Left hindlimb (tissue), 1 donor: ENCODE measurements around the gene ZNF101.

Experiments used
- DNase-seq: peaks from one replicate; pipeline ENCODE4 v3.0.0-alpha.2; 2018

ZNF101 gene

DNA sequence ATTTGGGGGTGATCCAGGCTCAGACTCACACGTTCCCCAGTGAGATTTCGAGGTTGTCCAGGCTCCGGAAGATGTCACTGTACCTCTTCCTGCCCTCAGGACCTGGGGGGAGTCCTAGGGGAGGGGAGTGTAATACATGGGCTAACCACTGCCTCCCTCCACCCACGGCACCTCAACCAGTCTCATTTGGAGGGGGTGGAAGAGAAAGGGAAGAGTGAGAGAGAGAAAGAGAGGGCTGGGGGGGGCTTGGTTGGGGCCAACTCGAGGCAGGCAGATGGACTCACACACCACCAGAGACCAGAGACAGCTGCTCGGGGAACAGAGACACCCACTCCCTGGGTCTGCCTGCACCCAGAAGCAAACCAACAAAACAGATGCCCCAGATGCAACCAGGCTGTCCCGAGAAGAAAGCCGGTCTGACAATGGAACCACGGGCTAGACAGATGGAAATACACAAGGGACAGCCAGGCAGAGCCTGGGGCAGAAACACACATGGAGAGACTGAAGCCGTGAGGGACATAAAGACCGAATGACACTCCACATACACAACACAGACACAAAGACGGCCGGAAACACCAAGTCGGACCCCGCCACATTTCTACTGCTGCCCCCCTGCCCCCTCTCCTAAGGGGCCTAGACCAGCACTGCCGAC is 26.0 kb upstream of the ZNF101 start:
- DNase-seq = no peak

- DNase-seq = peak; percentile 78
Observed at GRCh38 chr19:19643158-19644053, 25.2 kb upstream of the ZNF101 start, which contains the start of gene GMIP. TSS of gene GMIP (minus strand) at chr19:19643657. CDS start at chr19:19643529, 128 bp downstream.

DNA sequence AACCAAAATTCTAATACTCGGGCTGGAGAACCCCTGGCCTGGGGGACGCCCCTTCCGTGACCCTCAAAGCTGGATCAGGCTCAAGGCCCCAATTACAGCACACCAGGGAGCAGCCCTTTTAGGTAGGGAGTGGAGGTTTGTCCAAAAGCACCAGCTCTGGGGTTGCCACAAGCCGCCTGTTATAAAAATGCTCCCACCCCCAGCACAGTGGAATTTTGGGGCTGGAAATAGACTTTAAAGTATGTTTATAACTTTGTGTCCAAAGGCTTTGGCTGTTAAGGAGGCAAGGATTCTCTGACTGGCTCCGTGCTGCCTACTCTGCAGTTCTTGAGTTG is 24.6 kb upstream of the ZNF101 start:
- DNase-seq = no peak

DNA sequence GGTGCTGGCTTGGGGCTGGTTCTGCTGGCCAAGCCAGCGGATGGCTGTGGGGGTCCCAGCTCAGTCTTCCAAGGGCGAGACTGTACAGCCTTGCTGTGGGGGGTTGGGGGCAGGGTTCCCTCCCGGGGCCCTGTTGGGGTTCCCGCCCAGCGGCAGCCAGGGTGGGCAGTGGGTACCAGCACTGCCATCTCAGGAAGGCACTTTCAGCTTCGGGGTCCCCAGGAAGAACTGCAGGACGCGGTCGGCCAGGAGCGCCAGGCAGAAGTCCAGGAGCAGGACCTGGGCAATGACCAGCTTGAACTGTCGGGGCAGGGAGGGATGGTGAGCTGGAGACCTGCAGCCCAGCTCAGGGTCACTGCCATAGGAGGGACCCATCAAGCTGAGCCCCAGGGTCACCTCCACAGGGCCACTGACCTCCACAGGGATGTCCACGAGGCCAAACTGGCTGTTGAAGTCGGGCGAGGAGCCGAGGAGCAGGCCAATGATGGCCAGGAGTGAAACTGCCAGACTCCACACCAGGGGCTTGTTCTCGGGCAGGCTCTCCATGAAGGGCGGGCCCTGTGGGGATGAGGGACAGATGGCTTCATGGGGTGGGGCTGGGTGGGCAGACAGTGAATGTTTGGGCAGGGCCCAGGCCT is 23.3 kb upstream of the ZNF101 start:
- no peak for DNase-seq

- no peak for DNase-seq
Observed at GRCh38 chr19:19647037-19647835, 21.4 kb upstream of the ZNF101 start.

GRCh38 chr19:19649155-19649554 is 19.5 kb upstream of the ZNF101 start:
- no peak for DNase-seq

DNA sequence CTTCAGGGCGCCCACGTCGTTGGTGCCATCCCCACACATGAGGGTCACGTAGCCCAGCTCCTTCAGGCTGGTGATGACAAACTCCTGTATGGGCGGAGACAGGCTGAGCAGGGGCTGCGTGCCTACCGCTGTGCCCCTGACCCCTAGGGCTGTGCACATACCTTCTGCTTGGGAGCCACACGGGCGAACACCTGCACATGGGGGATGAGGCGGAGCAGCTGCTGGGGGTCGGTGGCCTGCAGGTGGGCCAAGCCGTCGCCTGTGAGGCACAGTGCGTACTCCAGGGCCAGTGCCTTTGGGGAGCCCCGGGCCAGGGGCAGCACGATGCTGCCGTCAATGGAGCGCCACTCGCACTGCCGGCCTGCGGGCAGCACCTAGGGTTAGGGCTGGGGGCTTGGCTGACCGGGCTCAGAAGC is 19.1 kb upstream of the ZNF101 start:
- peak; percentile 30 for DNase-seq

DNA sequence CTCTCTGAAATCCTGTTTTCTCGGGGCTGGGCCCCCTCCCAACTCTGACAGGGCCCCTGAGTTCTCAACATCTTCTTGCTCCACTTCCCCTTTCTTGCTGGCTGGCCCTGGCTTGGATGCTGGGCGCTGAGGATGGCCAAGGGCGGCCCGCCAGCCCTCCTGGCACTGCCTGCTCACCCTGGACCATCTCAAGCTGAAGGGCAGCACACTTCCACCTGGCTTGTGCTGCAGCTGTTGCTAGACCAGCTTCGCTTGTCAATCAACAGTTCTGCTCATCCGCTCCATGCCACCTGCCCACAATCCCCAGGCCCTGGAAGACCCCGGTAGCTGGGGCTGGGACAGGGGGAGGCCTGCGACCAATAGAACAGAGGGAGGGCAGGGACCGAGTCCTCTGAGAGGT is 18.3 kb upstream of the ZNF101 start:
- peak; percentile 38 for DNase-seq

GRCh38 chr19:19651076-19651475 is 17.6 kb upstream of the ZNF101 start:
- peak; percentile 16 for DNase-seq

DNA sequence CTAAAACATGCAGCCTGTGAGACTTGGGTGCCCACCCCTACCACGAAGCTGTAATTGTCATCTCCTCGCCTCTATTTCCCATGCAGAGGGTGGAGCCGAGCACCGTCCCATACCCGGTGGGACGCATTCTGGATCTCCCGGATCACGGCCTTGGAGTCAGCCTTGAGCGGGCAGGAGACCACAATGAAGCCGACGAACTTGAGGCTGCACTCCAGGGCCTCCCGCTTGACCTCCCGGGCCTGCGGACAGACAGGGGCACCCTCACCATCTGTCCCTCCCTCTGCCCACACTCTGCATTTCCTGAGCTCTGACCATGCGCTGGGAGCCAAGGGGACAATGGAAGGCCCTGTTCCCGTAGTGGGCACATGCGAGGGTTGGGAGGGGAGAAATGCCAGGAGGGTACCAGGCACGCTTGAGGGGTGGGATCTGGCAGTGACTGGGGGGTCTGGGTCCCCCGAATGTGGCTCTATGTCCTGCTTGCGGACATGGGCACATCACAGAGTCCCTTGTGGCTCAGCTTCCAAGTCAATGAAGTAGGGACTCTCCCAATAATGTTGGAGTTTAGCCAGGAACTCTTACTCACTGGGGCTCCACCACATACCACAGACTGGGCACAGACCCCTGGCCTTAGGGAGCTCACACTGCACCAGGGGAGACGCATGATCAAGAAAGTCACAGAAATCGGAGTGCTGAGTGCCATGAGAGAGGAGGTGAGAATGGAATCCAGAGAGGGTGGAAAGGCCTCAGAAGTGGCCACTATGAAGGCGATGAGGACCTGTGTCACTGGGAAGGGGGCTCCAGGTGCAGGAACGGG is 15.9 kb upstream of the ZNF101 start:
- peak; percentile 27 for DNase-seq

DNA sequence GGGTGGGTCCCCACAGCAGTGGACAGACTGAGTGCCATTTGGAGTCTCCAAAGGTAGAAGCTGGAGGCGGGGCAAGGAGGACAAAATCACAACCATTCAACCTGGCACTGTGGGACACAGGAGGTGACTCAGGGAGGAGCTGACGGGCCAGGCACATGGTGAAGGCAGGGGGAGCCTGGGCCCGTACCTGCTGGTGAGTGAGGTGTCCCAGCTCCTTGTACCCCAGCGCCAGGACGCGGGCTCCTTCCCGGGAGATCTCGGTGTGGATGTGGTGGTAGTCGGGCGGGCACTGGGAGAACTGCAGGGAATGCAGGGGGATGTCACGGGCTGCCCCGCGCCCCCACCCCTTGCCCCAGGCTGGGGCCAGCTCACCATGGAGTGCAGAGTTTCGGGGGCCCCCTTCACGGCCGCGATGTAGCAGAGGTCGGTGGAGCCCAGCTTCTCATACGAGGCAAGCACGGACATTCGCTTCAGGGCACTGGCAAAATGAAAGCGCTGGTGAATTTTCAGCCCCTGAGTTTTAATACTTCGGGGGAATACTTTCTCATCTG is 15.0 kb upstream of the ZNF101 start:
- DNase-seq = peak; percentile 30

DNA sequence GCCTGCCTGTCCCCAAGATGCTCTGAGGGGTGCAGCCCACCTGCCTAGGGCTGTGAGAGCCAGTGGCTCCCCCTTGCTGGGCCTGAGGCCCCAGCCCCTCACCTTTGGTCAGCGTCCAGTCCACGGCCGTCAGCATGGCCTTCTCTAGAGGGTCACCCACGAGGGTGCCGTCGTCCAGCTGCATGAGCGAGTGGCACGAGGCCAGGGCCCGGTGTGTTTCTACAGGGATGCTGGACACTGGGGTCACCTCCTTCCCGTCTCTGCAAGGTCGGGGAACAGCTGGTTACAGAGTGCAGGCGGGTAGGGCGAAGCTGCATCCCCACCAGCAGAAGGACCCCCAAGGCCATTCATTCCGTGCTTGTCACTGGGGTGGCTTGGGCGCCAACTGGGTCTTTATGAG is 14.2 kb upstream of the ZNF101 start:
- peak; percentile 34 for DNase-seq

- DNase-seq = peak; percentile 30
Observed at GRCh38 chr19:19655051-19655594, 13.5 kb upstream of the ZNF101 start.

- peak; percentile 27 for DNase-seq
Observed at GRCh38 chr19:19655641-19656343, 12.8 kb upstream of the ZNF101 start.

GRCh38 chr19:19656451-19657396 is 11.9 kb upstream of the ZNF101 start:
- DNase-seq = peak; percentile 25

- DNase-seq = peak; percentile 53
Observed at GRCh38 chr19:19657397-19657783, 11.2 kb upstream of the ZNF101 start.

- peak; percentile 23 for DNase-seq
Observed at GRCh38 chr19:19659646-19660245, 8.9 kb upstream of the ZNF101 start.

- no peak for DNase-seq
Observed at GRCh38 chr19:19661141-19661674, 7.4 kb upstream of the ZNF101 start.
